Thymus (tissue), 11 donors: ENCODE measurements around the gene ITK. TPM values are rescaled to one million over a fixed set of nuclear protein-coding genes. Genes with fewer than 3 reads are reported as not detected.
A peak's percentile ranks its signal among the peaks of the same experiment; 100 is the strongest.

Experiments
- DNase-seq, 9 donors: peaks; one replicate each; pipeline ENCODE4 v3.0.0-alpha.2; 2013; ENCODE audit warnings: low spot score in 9 of 9, low read depth in 6 of 9, missing footprints in 1 of 9
- H3K27ac ChIP-seq, 2 donors: one replicate each; pipeline ENCODE4 v1.5.1; 2013; ENCODE audit warnings: control low read depth in 1 of 2, low read depth in 1 of 2, low read length in 1 of 2, mild to moderate bottlenecking in 1 of 2, moderate library complexity in 1 of 2
- H3K27me3 ChIP-seq, 2 donors: one replicate each; pipeline ENCODE4 v1.5.1; 2013; ENCODE audit warnings: low read length in 1 of 2; ENCODE audit not compliant: control insufficient read depth in 2 of 2, insufficient read depth in 1 of 2
- H3K36me3 ChIP-seq, 2 donors: one replicate each; pipeline ENCODE4 v1.5.1; 2013; ENCODE audit warnings: low read length in 1 of 2, mild to moderate bottlenecking in 1 of 2, moderate library complexity in 1 of 2; ENCODE audit not compliant: control insufficient read depth in 2 of 2, insufficient read depth in 2 of 2
- H3K4me1 ChIP-seq, 2 donors: one replicate each; pipeline ENCODE4 v1.5.1; 2013; ENCODE audit warnings: low read length in 2 of 2; ENCODE audit not compliant: control insufficient read depth in 2 of 2, insufficient read depth in 2 of 2
- H3K4me3 ChIP-seq, 2 donors: one replicate each; pipeline ENCODE4 v1.5.1; 2013; ENCODE audit warnings: low read length in 2 of 2, control low read depth in 1 of 2, mild to moderate bottlenecking in 1 of 2
- H3K9me3 ChIP-seq, 2 donors: one replicate each; pipeline ENCODE4 v1.5.1; 2013; ENCODE audit warnings: low read length in 1 of 2, mild to moderate bottlenecking in 1 of 2; ENCODE audit not compliant: control insufficient read depth in 2 of 2, insufficient read depth in 1 of 2
- WGBS: extraction: QIAGEN DNeasy Blood & Tissue Kit; methylation state at CpG from one replicate; pipeline ENCODE4 v1.1.7; 2013; 5-methylcytosine and 5-hydroxymethylcytosine counted together
- polyA plus RNA-seq: library from polyadenylated mRNA; stranded (reverse); fragments of 200-250 nt; gene quantifications from one replicate; pipeline ENCODE4 v1.2.3, GENCODE V29; 2013
- total RNA-seq: library from RNA; stranded (reverse); fragments of 120-200 nt; gene quantifications from one replicate; pipeline ENCODE4 v1.2.4, GENCODE V29; 2013
- donor health status: healthy.

ITK gene
- total and polyA plus RNA-seq, 2 donors = 87.7 to 92.8 TPM

GRCh38 chr5:157213527-157214243, 33.0 kb downstream of the ITK start:
- peaks cover 31 to 64% of the 10 kb centered on the region in 2 donors for H3K4me1 ChIP-seq
- H3K27me3 ChIP-seq = no peaks in the 10 kb centered on the region
- H3K36me3 ChIP-seq = peaks cover 88 to 94% of the 10 kb centered on the region in 2 donors
- no peak for DNase-seq
- 96% methylated on average over 7 of the region's 7 CpGs for WGBS
- H3K9me3 ChIP-seq = no peaks in the 10 kb centered on the region
- H3K4me3 ChIP-seq = no peak overlapping the region
- peak overlapping the region in 1 of 2 donors; percentile 27 for H3K27ac ChIP-seq

- Histone ChIP-seq H3K4me3 (no peak overlapping the region), H3K4me1 (peaks cover 31 to 68% of the 10 kb centered on the region in 2 donors), H3K27me3 (no peaks in the 10 kb centered on the region), H3K9me3 (no peaks in the 10 kb centered on the region), H3K36me3 (peaks cover 85 to 92% of the 10 kb centered on the region in 2 donors), H3K27ac (no peak overlapping the region)
- no peak for DNase-seq
Measured at GRCh38 chr5:157214415-157214814, 33.8 kb downstream of the ITK start.

GRCh38 chr5:157214861-157215513, 34.3 kb downstream of the ITK start:
- peak overlapping the region in 1 of 2 donors; percentile 12 for H3K27ac ChIP-seq
- 82% methylated on average over 10 of the region's 10 CpGs for WGBS
- H3K4me1 ChIP-seq = peaks cover 31 to 64% of the 10 kb centered on the region in 2 donors
- no peaks in the 10 kb centered on the region for H3K9me3 ChIP-seq
- H3K4me3 ChIP-seq = no peak overlapping the region
- H3K36me3 ChIP-seq = peaks cover 85 to 92% of the 10 kb centered on the region in 2 donors
- H3K27me3 ChIP-seq = no peaks in the 10 kb centered on the region
- DNase-seq = peak in 1 of 9 donors; percentile 41

GRCh38 chr5:157215514-157216167, 35.0 kb downstream of the ITK start:
- 78% methylated on average over 5 of the region's 5 CpGs for WGBS
- Histone ChIP-seq H3K27ac (peak overlapping the region in 1 of 2 donors; percentile 92), H3K36me3 (peaks cover 90 to 97% of the 10 kb centered on the region in 2 donors), H3K27me3 (no peaks in the 10 kb centered on the region), H3K9me3 (no peaks in the 10 kb centered on the region), H3K4me1 (peaks cover 31 to 62% of the 10 kb centered on the region in 2 donors), H3K4me3 (no peak overlapping the region)
- DNase-seq = no peak

GRCh38 chr5:157216391-157217142, 35.9 kb downstream of the ITK start:
- Histone ChIP-seq H3K27me3 (no peaks in the 10 kb centered on the region), H3K4me1 (peaks cover 31 to 58% of the 10 kb centered on the region in 2 donors), H3K4me3 (no peak overlapping the region), H3K36me3 (peaks cover 90 to 97% of the 10 kb centered on the region in 2 donors), H3K9me3 (no peaks in the 10 kb centered on the region), H3K27ac (peak overlapping the region; percentile 12 to 92)
- DNase-seq = no peak
- WGBS = 92% methylated on average over 6 of the region's 6 CpGs

GRCh38 chr5:157217289-157218024, 36.8 kb downstream of the ITK start:
- WGBS = 19% methylated on average over 5 of the region's 5 CpGs
- H3K4me1 ChIP-seq = peaks cover 34 to 59% of the 10 kb centered on the region in 2 donors
- peaks cover 90 to 97% of the 10 kb centered on the region in 2 donors for H3K36me3 ChIP-seq
- H3K9me3 ChIP-seq = no peaks in the 10 kb centered on the region
- H3K27me3 ChIP-seq = no peaks in the 10 kb centered on the region
- no peak overlapping the region for H3K4me3 ChIP-seq
- peak in 4 of 9 donors; percentile 18 to 63 (median 29) for DNase-seq
- peak overlapping the region; percentile 77 to 92 for H3K27ac ChIP-seq

- Histone ChIP-seq H3K4me3 (no peak overlapping the region), H3K27ac (no peak overlapping the region), H3K4me1 (peaks cover 26 to 50% of the 10 kb centered on the region in 2 donors), H3K9me3 (no peaks in the 10 kb centered on the region), H3K27me3 (no peaks in the 10 kb centered on the region), H3K36me3 (peaks cover 85 to 97% of the 10 kb centered on the region in 2 donors)
- no peak for DNase-seq
- 81% methylated on average over 9 of the region's 9 CpGs for WGBS
Measured at GRCh38 chr5:157219491-157220271, 39.0 kb downstream of the ITK start.

GRCh38 chr5:157221959-157222358, 41.3 kb downstream of the ITK start:
- Histone ChIP-seq H3K4me3 (no peak overlapping the region), H3K27ac (no peak overlapping the region), H3K9me3 (no peaks in the 10 kb centered on the region), H3K36me3 (peaks cover 71 to 96% of the 10 kb centered on the region in 2 donors), H3K4me1 (peaks cover 11 to 28% of the 10 kb centered on the region in 2 donors), H3K27me3 (no peaks in the 10 kb centered on the region)
- WGBS = 79% methylated on average over 5 of the region's 5 CpGs
- no peak for DNase-seq
